NCI-H345 (cell line): ENCODE data around the gene POLR2A.
"Not testable (repeated sequence)": the region's sequence is repeated elsewhere in the genome, so short reads cannot be mapped to it uniquely, and the experiment has no call there.

ENCODE experiments used
- DNase-seq: peaks from one replicate; lab custom pipeline; 2025; lab: John Stamatoyannopoulos, UW

The POLR2A gene

GRCh38 chr17:7478276-7479212 is 5.6 kb upstream of the POLR2A start:
- DNase-seq, result peak; percentile 4

DNA sequence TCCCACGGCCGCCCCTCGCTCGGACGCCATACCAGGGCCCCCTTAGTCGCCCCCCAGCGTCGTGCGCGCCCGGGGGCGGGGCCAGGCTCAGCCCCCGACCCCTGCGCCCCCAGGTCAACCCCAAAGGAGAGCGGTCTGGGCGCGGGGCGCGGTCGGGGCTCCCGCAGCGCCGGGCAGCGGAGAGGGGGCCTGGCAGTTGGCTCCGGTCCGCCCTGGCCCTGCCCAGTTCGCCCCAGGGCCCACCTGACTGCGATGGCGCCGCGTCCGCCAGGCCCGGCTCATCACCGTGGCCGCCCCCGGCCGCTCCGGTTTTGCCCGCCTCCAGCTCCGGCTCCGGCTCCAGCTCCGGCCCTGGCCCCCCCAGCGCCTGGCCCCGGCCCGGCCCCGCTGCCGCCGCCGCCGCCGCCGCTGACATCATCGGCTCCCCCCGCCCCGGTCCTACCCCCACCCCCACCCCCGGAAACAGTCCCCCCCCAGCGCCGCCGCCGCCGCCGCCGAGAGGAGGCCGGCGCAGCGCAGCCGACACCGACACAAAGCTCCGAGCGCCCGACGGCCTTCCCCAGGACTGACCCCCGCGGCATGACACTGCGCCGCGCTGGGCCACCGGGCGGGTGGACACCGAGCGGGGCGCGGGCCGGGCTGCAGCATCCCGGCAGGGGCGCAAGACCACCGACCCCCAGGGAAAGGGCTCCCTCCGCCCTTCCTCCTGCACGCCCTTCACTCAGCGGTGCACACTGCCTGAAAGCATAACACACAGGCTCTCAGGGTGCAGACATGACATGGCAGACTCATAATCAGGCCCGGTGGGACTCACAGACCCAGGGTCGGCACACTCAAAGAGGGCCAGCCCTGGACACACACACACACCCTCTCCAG is 4.7 kb upstream of the POLR2A start, which contains the start of gene ZBTB4:
ZBTB4 (minus strand) TSS at position 419 of the 876 bp plus-strand sequence. CDS start 12,830 bp downstream, outside the sequence.
- peak; percentile 21 for DNase-seq

- DNase-seq, result no peak
These were observed 4.1 kb upstream of the POLR2A start for GRCh38 chr17:7480089-7480384.

DNA sequence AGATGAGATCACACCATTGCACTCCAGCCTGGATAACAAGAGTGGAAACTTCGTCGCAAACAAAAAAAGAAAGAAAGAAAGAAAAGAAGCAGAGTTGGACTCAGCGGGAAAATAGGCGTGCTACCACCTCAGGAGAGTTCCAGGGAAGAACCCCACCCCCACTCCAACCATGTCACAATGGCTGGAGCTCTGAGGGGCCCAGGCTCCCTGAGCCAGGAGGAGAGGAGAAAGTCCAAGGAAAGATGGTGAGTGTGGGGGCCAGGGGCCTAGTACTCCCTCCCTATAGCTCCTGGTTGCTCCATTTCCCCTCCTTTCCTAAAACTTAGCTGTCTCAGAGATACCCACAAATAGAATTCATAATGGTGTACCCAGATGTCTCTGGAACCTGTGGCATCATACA is 2.9 kb upstream of the POLR2A start, which contains the start of gene SLC35G6:
SLC35G6 (plus strand) TSS at position 172 of the 400 bp plus-strand sequence; CDS start at position 243, 71 bp downstream.
- not testable (repeated sequence) for DNase-seq

GRCh38 chr17:7481842-7482741 is 2.1 kb upstream of the POLR2A start:
- not testable (repeated sequence) for DNase-seq

GRCh38 chr17:7482742-7483088 is 1.5 kb upstream of the POLR2A start:
- DNase-seq, result not testable (repeated sequence)

- DNase-seq, result peak; percentile 87
These were observed 705 bp upstream of the POLR2A start for GRCh38 chr17:7483255-7484066.

GRCh38 chr17:7484919-7485377 is 782 bp downstream of the POLR2A start:
- no peak for DNase-seq

DNA sequence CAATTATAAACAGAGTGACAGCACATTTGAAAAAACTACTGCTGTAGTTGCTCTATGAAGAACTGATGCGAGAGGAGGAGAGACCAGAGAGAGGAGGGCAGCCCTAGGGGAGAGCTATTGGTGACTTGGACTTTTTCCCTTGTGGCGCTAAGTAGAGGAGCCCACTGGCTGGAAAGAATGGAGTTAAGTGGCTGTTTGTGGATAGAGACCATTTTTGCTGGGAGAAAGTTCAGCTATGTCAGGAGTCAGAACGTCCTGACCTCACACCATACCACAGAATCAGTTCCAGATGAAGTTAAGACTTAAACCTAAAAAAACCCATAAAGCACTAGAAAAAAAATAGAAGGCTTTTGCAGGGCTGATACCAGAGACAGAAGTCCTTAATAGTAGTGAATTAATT is 2.0 kb downstream of the POLR2A start:
- DNase-seq, result no peak

GRCh38 chr17:7490144-7490543 is 6.0 kb downstream of the POLR2A start:
- DNase-seq, result no peak

DNA sequence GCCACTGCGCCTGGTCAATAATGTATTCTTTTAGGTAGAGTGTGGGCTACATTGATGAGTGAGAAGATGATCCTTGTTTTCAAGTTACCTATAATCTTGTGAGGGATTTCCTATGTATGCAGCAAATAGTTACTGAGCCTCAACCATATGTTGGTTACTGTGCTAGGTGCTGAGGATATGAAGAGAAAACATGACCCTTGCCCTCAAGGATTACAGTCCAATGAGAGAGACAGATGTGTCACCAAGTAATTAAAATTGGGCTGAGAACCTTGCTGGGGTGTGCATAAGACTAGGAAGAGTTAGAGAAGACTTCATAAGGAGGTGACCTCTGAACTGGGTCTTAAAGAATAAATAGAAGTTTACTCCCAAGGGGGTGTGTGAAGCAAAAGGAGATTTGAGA is 7.4 kb downstream of the POLR2A start:
- no peak for DNase-seq

GRCh38 chr17:7493941-7494340 is 9.8 kb downstream of the POLR2A start:
- DNase-seq, result no peak

- DNase-seq, result no peak
These were observed 11.8 kb downstream of the POLR2A start for GRCh38 chr17:7495906-7496434.

GRCh38 chr17:7496470-7497183 is 12.5 kb downstream of the POLR2A start:
- DNase-seq, result no peak

DNA sequence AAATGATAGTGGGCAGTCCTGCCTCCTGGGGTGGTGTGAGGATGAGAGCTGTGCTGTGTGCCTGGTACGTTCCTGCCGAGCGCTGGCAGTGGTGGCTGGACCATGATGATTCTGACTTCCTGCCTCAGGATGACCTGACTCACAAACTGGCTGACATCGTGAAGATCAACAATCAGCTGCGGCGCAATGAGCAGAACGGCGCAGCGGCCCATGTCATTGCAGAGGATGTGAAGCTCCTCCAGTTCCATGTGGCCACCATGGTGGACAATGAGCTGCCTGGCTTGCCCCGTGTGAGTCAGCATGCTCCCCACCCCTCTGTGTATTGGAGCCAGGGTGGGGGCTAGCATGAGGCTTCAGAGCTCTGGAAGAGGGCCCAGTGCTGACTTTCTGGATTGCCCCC is 13.1 kb downstream of the POLR2A start:
- no peak for DNase-seq

DNA sequence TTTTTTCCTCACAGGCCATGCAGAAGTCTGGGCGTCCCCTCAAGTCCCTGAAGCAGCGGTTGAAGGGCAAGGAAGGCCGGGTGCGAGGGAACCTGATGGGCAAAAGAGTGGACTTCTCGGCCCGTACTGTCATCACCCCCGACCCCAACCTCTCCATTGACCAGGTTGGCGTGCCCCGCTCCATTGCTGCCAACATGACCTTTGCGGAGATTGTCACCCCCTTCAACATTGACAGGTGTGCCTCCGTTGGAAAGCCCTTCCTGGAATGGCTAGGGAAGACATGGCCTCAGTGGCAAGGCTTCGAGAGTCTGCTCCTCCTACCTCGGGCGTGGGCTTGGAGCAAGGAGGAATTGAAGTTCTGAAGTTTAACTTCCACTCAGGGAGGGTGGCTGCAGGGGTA is 13.5 kb downstream of the POLR2A start:
- no peak for DNase-seq

- no peak for DNase-seq
These were observed 15.0 kb downstream of the POLR2A start for GRCh38 chr17:7499161-7499560.

DNA sequence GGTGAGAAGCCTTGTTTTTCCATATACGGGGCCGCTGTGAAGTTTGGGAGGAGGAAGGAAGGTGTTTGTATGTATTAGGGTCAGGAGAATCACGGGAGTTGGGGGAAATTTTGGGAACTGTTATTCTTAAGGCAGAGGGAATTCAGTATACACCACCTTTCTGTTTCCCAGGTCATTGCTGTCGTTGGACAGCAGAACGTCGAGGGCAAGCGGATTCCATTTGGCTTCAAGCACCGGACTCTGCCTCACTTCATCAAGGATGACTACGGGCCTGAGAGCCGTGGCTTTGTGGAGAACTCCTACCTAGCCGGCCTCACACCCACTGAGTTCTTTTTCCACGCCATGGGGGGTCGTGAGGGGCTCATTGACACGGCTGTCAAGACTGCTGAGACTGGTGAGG is 17.6 kb downstream of the POLR2A start:
- no peak for DNase-seq

- no peak for DNase-seq
These were observed 18.1 kb downstream of the POLR2A start for GRCh38 chr17:7502171-7502847.
